NCI-H1436 treated with DMSO at 0.1 percent for 48 hours (cell line): ENCODE data around the gene ZDHHC11B.
"Not testable (repeated sequence)": the region's sequence is repeated elsewhere in the genome, so short reads cannot be mapped to it uniquely, and the experiment has no call there.

Source experiments
- DNase-seq: peaks from one replicate; lab custom pipeline; 2025; lab: John Stamatoyannopoulos, UW

ZDHHC11B gene

GRCh38 chr5:769485-770145 lies 14.9 kb downstream of the ZDHHC11B start:
- not testable (repeated sequence) for DNase-seq

GRCh38 chr5:766666-767431 lies 17.7 kb downstream of the ZDHHC11B start:
- no peak for DNase-seq

- DNase-seq, result no peak
Measured at GRCh38 chr5:765948-766631, 18.4 kb downstream of the ZDHHC11B start.

GRCh38 chr5:763998-764781 lies 20.3 kb downstream of the ZDHHC11B start:
- DNase-seq, result no peak

- DNase-seq, result no peak
Measured at GRCh38 chr5:763397-763796, 21.1 kb downstream of the ZDHHC11B start.

GRCh38 chr5:762996-763395 lies 21.5 kb downstream of the ZDHHC11B start:
- not testable (repeated sequence) for DNase-seq

- no peak for DNase-seq
Measured at GRCh38 chr5:761854-762710, 22.4 kb downstream of the ZDHHC11B start.

- DNase-seq, result no peak
Measured at GRCh38 chr5:761059-761771, 23.3 kb downstream of the ZDHHC11B start.

GRCh38 chr5:760363-761058 lies 24.0 kb downstream of the ZDHHC11B start:
- DNase-seq, result no peak

- DNase-seq, result no peak
Measured at GRCh38 chr5:759781-760362, 24.7 kb downstream of the ZDHHC11B start.

GRCh38 chr5:759111-759751 lies 25.3 kb downstream of the ZDHHC11B start:
- DNase-seq, result no peak

- no peak for DNase-seq
Measured at GRCh38 chr5:758698-759053, 25.9 kb downstream of the ZDHHC11B start.

- peak; percentile 3 for DNase-seq
Measured at GRCh38 chr5:757931-758697, 26.4 kb downstream of the ZDHHC11B start.

- no peak for DNase-seq
Measured at GRCh38 chr5:757346-757930, 27.1 kb downstream of the ZDHHC11B start.

- DNase-seq, result no peak
Measured at GRCh38 chr5:756865-757345, 27.6 kb downstream of the ZDHHC11B start.

GRCh38 chr5:756171-756570 lies 28.4 kb downstream of the ZDHHC11B start:
- DNase-seq, result no peak

GRCh38 chr5:754143-754632 lies 30.3 kb downstream of the ZDHHC11B start:
- not testable (repeated sequence) for DNase-seq
